ENCODE results near the gene PLEKHA5. TPM values are rescaled to one million over a fixed set of nuclear protein-coding genes. Genes with fewer than 3 reads are reported as not detected.
"Not testable (repeated sequence)": the region's sequence is repeated elsewhere in the genome, so short reads cannot be mapped to it uniquely, and the experiment has no call there.

PLEKHA5 gene
- total RNA-seq, 1 donor from 2014 or later: 32.7 TPM

DNA sequence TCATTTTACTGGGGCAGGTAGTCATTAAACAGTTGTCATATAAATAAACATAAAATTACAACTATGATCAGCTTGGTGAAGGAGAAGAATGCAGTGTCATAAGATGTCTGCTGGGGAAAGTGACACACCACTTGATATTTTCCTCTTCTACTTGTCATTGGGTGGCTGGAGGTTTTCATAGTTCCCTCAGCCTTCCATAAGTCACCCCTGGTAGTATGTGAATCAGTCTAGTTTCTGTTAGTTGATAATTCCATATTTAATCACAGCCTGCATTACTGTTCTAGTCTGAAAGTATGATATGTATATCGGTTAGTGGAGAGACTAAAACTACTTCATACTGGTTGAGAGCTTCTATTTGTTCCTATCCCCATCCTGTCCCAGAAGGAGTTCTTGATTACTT is 38.2 kb downstream of the PLEKHA5 start:
- ATAC-seq: no peak

DNA sequence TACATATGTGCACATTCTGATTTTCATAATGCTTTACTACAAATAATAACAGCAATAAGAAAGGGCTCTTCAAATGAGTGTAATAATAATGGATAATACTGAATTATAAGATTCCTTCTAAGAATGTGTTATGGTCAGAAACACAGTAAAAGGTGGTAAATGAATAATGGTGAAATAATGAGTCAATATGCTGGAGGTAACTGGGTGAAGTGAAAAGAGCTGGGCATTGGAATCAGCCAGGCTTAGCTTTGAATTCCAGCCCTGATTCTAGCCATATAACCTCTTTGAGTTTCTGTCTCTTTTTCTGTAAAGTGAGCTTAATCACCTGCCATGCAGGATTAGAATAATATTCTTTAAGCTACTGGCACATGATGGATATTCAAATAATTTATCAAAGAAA is 39.1 kb downstream of the PLEKHA5 start:
- no peak for ATAC-seq

DNA sequence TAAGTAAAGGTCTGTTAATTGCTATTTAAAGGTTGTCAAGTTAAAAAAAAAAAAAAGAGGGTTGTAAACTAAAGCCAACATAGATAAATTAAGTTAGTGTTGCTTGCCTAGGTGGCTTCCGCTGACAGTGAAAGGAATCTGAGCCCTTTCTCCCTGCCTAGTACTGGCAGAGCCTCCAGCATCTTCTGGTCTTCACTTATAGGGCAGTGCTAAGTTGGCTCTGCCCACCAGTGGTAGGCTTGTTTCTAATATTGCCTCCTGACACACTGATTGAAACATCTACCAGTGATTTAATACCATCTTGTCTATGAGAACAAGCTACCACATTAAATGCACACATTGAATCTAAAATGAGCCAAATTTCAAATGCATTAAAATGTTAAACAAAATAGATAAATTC is 39.7 kb downstream of the PLEKHA5 start:
- no peak for ATAC-seq

DNA sequence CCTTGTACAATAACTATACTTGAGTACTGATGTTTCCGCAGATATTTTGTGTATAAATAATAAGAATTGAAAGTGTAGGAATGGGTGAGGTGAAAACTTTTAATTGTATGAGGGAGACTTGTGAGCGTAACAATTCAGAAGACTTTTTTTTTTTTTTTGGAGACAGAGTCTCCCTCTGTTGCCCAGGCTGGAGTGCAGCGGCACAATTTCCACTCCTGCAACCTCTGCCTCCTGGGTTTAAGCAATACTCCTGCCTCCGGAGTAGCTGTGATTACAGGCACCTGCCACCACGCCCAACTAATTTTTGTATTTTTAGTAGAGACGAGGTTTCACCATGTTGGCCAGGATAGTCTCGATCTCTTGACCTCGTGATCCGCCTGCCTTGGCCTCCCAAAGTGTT is 40.8 kb downstream of the PLEKHA5 start:
- not testable (repeated sequence) for ATAC-seq

DNA sequence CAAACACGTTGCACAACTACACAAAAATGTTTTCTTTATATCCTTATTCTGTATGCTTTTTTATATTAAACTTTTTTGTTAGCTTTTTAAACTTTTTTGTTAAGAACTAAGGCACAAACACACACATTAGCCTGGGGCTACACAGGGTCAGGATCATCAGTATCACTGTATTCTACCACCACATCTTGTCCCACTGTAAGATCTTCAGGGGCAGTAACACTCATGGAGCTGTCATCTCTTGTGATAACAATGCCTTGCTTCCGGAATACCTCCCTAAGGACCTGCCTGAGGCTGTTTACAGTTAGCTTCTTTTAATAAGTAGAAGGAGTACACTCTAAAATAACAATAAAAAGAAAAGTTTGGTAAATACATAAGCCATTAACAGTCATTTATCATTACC is 42.2 kb downstream of the PLEKHA5 start:
- ATAC-seq: no peak

DNA sequence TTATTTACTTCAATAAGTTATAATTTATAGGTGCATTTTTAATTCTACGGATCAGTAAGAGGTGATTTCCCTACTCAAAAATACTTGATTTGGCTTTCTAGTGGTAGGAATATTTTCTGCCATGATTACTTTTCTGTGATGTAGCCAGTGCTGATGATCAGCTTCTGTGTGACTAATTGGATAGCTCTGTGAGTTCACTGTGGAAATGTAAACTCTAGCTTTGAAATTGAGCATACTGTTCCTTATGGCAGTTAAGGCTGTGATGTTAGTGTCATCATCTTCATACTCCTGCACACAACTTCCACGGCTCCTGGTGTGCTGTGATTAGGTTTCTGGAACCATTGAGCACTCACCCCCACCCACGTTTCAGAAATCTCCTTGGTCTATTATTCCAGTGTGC is 48.2 kb downstream of the PLEKHA5 start:
- no peak for ATAC-seq

DNA sequence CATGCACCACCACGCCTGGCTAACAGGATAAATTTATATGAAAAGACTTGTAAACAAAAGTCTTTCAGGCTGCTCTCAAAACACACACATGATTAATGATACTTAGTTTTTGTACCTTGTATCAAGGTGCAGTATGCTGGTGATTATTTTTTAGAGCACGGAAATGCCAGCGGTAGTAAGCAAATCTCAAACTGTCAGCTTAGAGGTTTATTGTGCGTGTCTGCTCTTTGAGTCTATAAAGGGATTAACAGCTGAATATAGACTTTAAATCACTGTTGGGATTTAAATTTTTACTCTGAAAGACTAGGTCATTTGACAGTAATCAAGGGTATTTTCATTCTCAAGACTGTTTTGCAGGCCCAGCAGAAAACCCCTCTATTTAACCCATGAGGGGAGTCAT is 50.5 kb downstream of the PLEKHA5 start:
- ATAC-seq: no peak

DNA sequence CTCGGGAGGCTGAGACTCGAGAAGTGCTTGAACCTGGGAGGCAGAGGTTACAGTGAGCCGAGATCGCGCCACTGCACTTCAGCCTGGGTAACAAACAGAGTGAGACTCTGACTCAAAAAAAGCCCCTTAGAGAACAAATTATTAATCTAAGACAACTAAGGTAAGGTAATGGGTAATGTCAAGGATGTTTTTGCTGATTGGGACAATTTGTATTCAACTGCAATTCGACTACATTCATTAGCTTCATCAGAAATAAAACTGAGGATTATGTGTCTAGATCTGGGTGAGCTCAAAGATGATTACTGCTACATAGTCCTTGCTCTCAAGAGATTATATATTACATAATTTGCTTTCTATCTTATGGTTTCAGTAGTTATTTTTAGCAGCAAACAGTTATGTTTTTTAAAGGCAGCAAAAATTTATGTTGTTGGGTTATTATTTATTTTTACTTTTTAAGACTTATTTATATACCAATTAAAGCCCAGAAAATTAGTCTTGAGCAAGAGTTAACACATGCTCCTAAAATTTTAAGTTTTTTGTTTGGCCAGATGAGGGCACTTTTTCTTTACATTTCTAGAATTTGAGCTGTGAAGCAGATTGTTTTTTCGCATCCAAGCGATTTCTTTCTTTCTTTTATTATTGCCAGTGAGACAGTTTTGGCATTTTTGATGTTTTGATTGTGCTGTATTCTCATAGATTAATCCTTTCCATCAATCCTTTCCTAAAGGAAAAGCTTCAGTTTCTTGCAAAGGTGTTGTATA is 52.3 kb downstream of the PLEKHA5 start:
- no peak for ATAC-seq

DNA sequence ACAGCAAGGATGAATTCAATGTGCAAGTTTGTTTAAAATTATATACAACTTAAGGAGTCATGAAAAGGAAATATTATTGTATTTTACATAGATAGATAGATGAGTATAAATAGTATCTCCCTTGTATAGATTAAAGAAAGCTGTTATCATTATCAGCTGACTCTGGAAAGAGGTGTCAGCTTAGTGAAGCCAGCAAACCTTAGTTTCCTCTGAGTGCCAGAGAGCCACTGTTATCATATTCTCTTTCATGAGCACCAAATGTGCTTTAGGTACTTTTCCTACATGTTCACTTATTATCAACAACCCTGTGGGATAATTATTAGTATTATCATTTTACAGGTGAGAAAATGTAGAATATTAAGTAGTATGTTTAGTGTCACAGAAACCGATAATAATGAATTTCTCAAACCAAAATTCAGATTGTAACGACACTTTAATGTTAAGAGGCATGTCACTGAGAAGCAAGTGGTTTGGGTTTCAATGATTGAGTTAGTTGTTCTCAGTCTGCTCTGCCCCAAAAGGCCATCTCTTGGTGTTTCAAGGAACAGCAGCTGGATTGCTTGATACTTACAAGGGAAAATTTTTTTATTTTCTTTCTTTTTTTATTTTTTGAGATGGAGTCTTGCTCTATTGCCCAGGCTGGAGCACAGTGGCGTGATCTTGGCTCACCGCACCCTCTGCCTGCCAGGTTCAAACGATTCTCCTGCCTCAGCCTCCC is 53.7 kb downstream of the PLEKHA5 start:
- no peak for ATAC-seq

DNA sequence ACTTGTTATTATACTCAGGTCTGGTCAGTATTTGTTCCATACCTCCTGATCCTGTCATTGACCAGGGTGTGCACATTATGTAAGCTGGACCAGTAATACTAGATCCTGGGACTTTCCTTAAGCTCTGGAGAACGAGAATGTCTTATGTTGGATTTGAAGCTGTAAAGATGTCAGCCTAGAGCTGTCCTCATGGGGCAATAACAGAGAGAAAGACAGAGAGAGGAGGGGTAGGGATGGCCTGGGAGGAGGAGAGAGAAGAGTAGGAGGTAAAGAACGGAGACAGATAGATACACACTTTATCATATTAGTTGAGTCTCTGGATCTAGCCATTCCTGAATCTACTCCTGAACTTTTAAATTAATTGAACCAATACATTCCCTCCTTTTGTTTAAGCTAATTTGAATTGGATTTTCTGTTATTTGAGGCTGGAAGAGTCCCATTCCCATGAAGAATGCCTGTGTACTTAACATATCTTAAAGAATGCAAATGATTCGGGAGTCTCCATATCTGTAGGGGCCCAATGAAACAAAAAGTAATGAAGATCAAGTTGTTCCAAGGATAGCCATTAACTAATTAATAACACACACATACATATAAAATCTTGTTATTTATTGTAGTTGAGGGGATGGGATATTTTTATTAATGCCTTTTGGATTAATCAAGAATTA is 55.9 kb downstream of the PLEKHA5 start:
- peak; percentile 66 for ATAC-seq

DNA sequence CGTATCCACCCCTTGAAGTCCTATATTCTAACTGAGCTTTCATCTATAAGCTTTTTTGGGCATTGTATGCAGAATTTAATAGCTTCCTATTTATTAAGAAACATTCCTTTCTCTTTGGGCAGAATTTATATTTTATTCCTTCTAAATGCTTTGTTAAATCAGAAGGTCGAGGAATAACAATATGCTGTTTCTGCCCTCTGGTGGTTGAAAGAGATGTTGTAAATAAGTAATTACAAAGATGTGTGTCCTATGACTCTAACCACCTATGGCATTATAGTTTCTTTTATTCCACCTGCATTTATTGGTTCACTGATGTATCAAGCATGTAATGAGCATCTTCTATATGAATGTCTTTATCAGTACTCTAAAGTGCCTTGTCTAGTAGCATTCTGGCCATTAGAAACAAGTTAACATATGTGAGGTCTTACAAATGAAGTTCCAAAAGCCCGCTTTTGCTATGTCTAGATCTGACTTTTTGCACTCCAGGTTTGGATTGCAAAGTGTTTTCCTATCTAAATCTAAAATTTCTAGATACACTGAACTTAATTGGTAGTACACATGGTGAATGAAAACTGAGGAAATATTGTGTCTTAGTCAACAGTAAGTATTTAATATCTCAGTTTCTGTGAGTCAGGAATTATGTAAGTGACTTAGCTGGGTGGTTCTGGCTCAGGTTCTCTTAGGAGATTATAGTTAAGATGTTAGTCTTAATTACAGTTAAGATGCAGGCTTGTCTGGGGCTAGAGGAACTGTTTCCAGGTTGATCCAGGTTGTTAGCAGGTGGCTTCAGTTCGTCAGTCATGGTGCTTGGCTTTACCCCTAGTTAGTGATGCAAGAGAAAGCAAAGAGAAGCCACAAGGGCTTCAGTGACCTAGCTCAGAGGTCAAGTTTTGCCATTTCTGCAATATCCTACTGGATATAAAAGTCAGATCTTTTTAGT is 57.5 kb downstream of the PLEKHA5 start:
- peak; percentile 92 for ATAC-seq

DNA sequence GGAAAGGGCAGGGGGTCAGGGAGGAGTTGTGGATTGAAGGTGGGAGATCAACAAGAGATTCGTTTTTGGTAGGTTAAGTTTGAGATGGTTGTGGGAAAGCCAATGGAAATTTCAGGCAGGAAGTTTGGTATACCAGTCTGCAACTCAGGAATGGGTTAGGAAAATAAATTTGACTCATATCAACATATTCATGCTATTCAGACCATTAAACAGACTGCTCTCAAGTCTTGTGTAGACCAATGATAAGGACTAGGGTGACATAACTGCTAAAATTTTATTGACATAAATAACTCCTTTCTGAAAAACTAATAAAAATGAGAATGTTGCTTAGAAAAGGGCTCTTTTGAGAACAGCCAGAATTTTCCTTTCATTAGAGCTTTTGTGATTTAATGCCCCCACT is 60.0 kb downstream of the PLEKHA5 start:
- ATAC-seq: no peak

DNA sequence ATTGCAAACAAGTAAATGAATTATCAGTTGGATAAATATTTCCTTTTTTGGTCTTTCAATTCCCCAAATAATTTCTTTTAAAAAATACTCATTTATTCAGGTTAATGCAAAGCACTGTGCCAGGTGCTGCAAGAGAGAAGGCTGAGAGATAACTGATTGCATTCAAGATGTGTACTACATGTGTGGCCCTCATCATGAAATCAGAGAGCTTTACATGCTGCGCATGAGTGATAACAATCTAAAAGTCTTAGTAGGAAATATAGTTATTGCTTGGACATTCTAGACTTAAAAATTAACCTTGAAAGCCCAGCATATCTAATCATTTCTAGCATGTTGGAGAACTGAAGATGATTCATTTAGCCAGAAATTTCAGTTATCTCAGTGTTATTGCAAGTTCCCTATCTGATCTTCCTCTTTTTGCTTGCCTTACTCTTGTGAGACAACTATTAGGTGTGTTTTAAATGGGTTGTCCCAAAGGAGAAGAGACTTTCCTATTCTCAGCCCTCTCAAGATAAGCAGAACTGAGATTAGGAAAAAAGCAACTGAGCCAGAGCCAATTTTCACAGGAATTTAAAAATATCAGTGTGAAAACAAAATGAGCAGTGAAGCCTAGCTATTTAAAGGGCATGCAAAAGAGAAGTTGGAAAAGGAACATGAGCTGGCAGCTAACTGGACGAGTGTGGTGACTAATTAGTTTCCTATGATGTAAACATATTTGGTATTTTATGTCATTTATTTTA is 60.9 kb downstream of the PLEKHA5 start:
- no peak for ATAC-seq

DNA sequence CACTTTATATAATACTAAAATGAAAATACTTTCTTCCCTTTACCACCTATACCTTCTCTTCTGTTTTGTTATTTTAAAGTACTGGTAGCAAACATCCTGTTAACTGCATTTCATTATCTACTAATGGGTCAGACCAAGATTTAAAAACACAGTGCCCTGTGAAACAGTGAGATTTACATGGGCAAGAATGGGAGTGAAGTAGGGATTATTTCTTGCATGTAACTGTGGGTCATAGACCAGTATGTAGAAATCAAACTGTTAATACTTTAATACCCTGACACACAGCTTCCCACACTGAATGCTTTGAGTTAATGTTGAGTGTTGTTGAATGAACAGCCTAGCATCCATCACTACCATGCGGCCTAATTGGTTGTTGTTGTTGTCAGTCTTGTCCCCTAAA is 61.6 kb downstream of the PLEKHA5 start:
- peak; percentile 66 for ATAC-seq

DNA sequence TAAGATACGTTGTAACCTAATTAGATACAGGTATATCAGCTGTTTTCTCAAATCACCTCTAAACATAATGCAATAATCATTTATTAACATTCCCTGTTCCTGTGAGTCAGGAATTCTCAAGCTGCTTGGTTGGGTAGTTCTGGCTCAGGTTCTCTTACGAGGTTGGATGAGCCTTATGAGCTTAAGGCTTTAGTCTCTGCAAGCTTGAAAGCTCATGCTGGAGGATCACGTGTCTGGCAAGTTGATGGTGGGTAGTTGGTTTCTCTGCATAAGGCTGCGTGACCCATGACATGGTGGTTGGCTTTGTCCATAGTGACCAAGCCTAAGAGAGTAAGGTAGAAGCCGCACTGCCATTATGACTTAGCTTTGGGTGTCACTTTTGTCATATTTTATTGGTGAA is 62.0 kb downstream of the PLEKHA5 start:
- no peak for ATAC-seq

DNA sequence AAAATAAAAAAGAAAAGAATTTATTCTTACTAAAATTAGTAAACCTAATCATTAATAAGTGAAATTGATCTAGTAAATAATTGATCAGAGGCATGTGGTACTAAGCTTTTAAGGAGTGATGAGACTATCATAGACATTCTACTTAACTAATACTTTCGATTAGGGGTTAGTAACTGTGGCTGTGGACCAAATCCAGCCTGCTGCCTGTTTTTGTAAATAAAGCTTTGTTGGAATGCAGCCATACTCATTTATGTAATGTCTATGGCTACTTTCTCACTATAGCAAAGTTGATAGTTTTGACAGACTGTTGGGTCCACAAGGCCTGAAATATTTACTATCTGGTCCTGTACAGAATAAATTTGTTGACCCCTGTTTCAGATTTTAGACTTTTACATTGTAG is 63.2 kb downstream of the PLEKHA5 start:
- ATAC-seq: no peak

DNA sequence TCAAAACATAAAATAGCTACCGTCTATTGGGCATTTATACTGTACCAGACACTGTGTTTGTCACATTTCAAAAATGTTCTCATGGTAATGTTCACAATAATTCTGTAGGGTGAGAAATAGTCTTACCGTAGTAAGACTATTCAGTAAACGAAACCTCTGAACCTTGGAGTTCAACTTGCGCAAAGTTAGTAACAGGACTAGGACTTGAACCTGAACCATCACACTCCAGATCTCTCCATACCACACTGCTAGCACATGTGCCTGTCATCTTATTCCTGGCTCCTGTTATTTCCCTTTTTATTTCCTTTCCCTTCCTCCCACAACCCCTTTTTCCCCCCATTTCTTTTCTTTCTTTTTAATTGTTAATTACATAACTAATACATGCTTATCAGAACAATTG is 65.4 kb downstream of the PLEKHA5 start:
- no peak for ATAC-seq

DNA sequence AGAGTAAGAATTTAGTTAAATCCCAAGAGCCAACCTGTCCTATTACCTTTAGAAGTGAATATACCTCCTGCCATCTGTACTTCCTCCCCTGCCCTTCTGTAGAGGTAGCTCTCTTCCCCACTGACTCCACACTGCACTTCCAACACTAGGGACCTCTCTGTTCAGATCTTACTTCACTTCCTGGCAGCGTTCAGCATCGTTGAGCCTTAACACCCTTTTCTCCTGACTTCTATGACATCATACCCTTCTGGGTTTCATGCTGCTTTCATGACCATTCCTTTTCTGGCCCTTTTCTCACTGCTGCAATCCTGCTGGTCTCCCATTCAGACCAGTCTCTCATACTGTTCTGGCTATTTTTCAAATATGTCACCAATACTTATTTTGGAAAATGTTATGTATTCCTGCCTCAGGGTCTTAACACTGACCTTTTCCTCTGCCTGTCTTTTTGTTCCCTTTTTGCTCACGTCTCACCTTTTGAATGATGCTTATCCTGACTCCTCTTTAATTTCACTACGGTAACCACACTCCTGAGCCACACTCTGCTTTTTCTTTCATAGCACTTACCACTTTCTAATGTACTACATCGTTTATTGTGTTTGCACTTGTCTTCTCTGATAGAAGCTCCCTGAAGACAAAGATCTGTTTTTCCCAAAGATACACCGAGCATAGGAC is 67.6 kb downstream of the PLEKHA5 start:
- peak; percentile 28 for ATAC-seq

DNA sequence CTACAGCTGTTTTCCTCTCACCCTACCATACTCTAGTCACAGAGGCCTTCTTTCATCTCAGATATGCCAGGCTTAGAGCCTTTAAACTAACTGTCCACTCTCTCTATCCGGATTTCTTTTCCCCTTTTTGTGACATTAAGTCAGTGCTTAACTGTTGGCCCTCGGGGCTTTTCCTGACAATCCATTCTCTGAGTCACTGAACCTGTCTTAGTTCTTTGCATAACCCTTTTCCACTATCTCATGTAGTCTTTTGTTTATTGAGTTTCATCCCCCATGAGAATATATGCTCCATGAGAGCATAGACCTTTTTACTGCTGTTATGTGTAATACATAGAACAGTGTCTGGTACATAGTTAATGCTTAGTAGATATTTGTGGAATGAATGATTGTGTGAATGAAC is 68.7 kb downstream of the PLEKHA5 start:
- peak; percentile 30 for ATAC-seq

DNA sequence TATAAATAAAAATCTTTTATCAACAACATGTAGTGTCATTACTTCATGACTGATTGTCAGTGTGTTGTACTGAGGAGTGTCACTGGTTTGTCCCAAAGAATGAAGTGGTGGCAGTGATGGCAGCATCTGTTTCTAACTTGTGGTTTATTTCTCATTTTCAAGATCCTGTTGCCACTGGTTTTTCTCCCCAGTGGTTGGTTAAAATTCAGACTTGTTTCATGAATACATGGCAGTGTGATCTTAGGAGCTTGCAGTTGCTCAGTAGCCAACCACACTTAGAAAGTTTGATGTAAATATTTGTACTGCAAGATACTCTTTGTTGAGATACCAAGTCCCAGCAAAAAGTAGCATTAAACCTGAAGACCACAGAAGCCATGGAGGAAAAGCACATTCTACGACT is 69.8 kb downstream of the PLEKHA5 start:
- no peak for ATAC-seq

DNA sequence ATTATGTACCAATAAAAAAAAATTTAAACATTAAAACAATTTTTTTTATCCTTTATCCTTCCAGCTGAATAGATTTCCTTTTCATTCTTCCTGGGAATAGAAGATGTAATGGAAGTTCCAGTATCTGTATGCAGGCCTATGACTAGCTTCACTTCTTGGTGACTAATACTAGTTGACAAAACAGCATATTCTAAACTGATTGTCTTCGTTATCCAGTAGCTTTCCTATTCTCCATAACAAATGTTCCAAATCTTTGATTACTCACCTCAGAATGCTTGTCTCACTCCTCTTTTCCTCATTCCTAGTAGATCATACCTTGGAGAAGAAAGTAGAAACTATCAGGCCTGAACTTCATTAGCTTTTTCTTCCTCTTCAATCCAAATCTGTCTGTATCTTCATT is 70.7 kb downstream of the PLEKHA5 start:
- no peak for ATAC-seq
